Nasal cavity respiratory epithelium epithelial cell of viscerocranial mucosa (primary cell): ENCODE measurements around the gene PTP4A2. TPM values are rescaled to one million over a fixed set of nuclear protein-coding genes. Genes with fewer than 3 reads are reported as not detected.

Experiments
- total RNA-seq: library from RNA; depleted of rRNA; stranded (reverse); fragments of >200 nt; gene quantifications from 2 replicates; pipeline ENCODE4 v1.2.3, GENCODE V29; 2014

PTP4A2 gene
- total RNA-seq: 215 and 275 TPM in 2 replicates

GRCh38 chr1:31938184-31938975, at the start of gene PTP4A2:
TSS of gene PTP4A2 (minus strand) at chr1:31938368. CDS start at chr1:31919065, 19,303 bp downstream.

Other genes starting within 250 kb of the PTP4A2 start
- gene COL16A1, start 234.4 kb downstream of the PTP4A2 start, total RNA-seq: 159 and 263 TPM in 2 replicates
- 0.34 and 2.8 TPM in 2 replicates for gene ADGRB2, start 174.0 kb downstream of the PTP4A2 start, total RNA-seq
- 8.5 and 26.3 TPM in 2 replicates for gene SPOCD1, start 122.3 kb downstream of the PTP4A2 start, total RNA-seq
- 36.6 and 62.8 TPM in 2 replicates for gene KHDRBS1, start 75.5 kb upstream of the PTP4A2 start, total RNA-seq
- gene TMEM39B, start 134.6 kb upstream of the PTP4A2 start, total RNA-seq: 2.4 and 4.5 TPM in 2 replicates
- gene KPNA6, start 169.7 kb upstream of the PTP4A2 start, total RNA-seq: 38.3 and 57.2 TPM in 2 replicates
- gene TXLNA, start 241.3 kb upstream of the PTP4A2 start, total RNA-seq: 61.2 and 74.8 TPM in 2 replicates